HepG2 (cell line): ENCODE data around the gene FETUB. TPM values are rescaled to one million over a fixed set of nuclear protein-coding genes. Genes with fewer than 3 reads are reported as not detected.
A peak's percentile ranks its signal among the peaks of the same experiment; 100 is the strongest.

ENCODE experiments used
- ATAC-seq: fragments of 200-7000 bp; cut with Tn5 transposase; 3 replicates; pipeline ENCODE4 v1.9.1; 2020; ENCODE audit warnings: mild to moderate bottlenecking, moderate library complexity
- BruUV-seq: library from RNA; stranded (reverse); fragments of 400-500 nt; replicated peaks from 2 replicates; lab custom pipeline; 2021; lab: Mats Ljungman, UMichigan
- CTCF ChIA-PET: fragments of 300-600 bp; formaldehyde crosslinking; extraction: SDS; loops from one replicate; lab custom pipeline; 2021; ENCODE audit warnings: low total read pairs, inconsistent platforms, low intra/inter-chr PET ratio; lab: Yijun Ruan, JAX
- POLR2A ChIA-PET: fragments of 350-600 bp; sonication (Branson Sonifier 250); formaldehyde crosslinking; loops from one replicate; lab custom pipeline; 2020; ENCODE audit warnings: antibody characterized with exemption, inconsistent platforms; lab: Yijun Ruan, JAX
- DNase-seq: peaks from one replicate; pipeline ENCODE4 v3.0.0-alpha.2; 2015; ENCODE audit warnings: low spot score
- FAIRE-seq: peaks from 3 replicates; lab custom pipeline; 2011; peaks lifted over from hg19 to GRCh38; lab: Jason Lieb, UNC
- H2AFZ ChIP-seq: one replicate; pipeline ENCODE4 v1.6.1; 2011; ENCODE audit warnings: low read length, inconsistent platforms
- H3K27ac ChIP-seq: fragments of 300-600 bp; 3 replicates; pipeline ENCODE4 v1.8.0; 2011; ENCODE audit warnings: mixed run types, mild to moderate bottlenecking, mixed read lengths, low read length, inconsistent platforms; ENCODE audit not compliant: insufficient read depth; ENCODE audit errors: extremely low read length
- H3K27me3 ChIP-seq, 2 experiments: fragments of 200-600 bp in 1 of 2; 2 replicates in 1 of 2; 3 replicates in 1 of 2; pipeline versions ENCODE4 v1.6.0 to v1.8.0; 2011; ENCODE audit warnings: low read length in 2 of 2, mild to moderate bottlenecking in 2 of 2, moderate library complexity in 2 of 2, inconsistent platforms in 1 of 2; ENCODE audit not compliant: insufficient read depth in 2 of 2, control insufficient read depth in 1 of 2
- H3K36me3 ChIP-seq, 2 experiments: fragments of 200-600 bp in 1 of 2; replicated peaks in 1 of 2; 2 replicates in 1 of 2; 3 replicates in 1 of 2; pipeline versions ENCODE4 v1.5.1 to v1.8.0; 2011; ENCODE audit warnings: low read length in 2 of 2, inconsistent platforms in 1 of 2; ENCODE audit not compliant: insufficient read depth in 2 of 2, control insufficient read depth in 1 of 2
- H3K4me1 ChIP-seq: 2 replicates; pipeline ENCODE4 v1.5.1; 2012; ENCODE audit warnings: low read length, inconsistent platforms; ENCODE audit not compliant: insufficient read depth
- H3K4me2 ChIP-seq: 2 replicates; pipeline ENCODE4 v1.6.0; 2011; ENCODE audit warnings: low read depth, low read length, inconsistent platforms
- H3K4me3 ChIP-seq, 3 experiments: fragments of 200-600 bp in 1 of 3; sonication (generic), shearing (Covaris generic) in 1 of 3; replicated peaks in 1 of 3; 2 replicates each; pipeline ENCODE4 v1.5.1; 2011 to 2016; ENCODE audit warnings: low read length in 3 of 3, inconsistent platforms in 2 of 3, low read depth in 2 of 3, mild to moderate bottlenecking in 2 of 3, control low read depth in 1 of 3, mixed read lengths in 1 of 3; ENCODE audit not compliant: insufficient read depth in 1 of 3
- H3K79me2 ChIP-seq: one replicate; pipeline ENCODE4 v1.6.1; 2011; ENCODE audit warnings: low read length, inconsistent platforms; ENCODE audit not compliant: insufficient read depth
- H3K9ac ChIP-seq: 2 replicates; pipeline ENCODE4 v1.6.0; 2011; ENCODE audit warnings: mild to moderate bottlenecking, low read depth, low read length, inconsistent platforms; ENCODE audit not compliant: insufficient read depth
- H3K9me3 ChIP-seq: 2 replicates; pipeline ENCODE4 v1.5.1; 2012; ENCODE audit warnings: mild to moderate bottlenecking, low read length
- H4K20me1 ChIP-seq: 2 replicates; pipeline ENCODE4 v1.6.0; 2011; ENCODE audit warnings: inconsistent platforms, mild to moderate bottlenecking, low read length, moderate library complexity; ENCODE audit not compliant: insufficient read depth
- ARID3A ChIP-seq: IDR thresholded peaks from 2 replicates; pipeline ENCODE4 v1.6.1; 2012; ENCODE audit warnings: low read depth, low read length, improper control_type of control experiment
- CBFB ChIP-seq: sonication (generic); formaldehyde crosslinking; IDR thresholded peaks from 2 replicates; pipeline ENCODE4 v1.4.0; 2020; ENCODE audit warnings: missing genetic modification reagents
- FOXJ3 ChIP-seq: sonication (generic); formaldehyde crosslinking; IDR thresholded peaks from 2 replicates; pipeline ENCODE4 v1.4.0; 2020; ENCODE audit warnings: missing genetic modification reagents, mild to moderate bottlenecking, borderline replicate concordance
- GPN1 ChIP-seq: sonication (generic); formaldehyde crosslinking; IDR thresholded peaks from 2 replicates; pipeline ENCODE4 v1.5.1; 2020; ENCODE audit warnings: missing genetic modification reagents, borderline replicate concordance
- SAP130 ChIP-seq: IDR thresholded peaks from 2 replicates; pipeline ENCODE4 v1.6.1; 2016; ENCODE audit warnings: low read depth
- TARDBP ChIP-seq: sonication (generic); formaldehyde crosslinking; IDR thresholded peaks from 2 replicates; pipeline ENCODE4 v1.8.0; 2022; ENCODE audit warnings: mild to moderate bottlenecking, missing genetic modification reagents
- YY1 ChIP-seq: IDR thresholded peaks from 2 replicates; pipeline ENCODE4 v1.6.1; 2011; ENCODE audit warnings: low read length, low read depth, moderate library complexity, mild to moderate bottlenecking; ENCODE audit not compliant: insufficient read depth, insufficient replicate concordance
- ZKSCAN1 ChIP-seq: fragments of 150-350 bp; IDR thresholded peaks from 2 replicates; pipeline ENCODE4 v1.6.1; 2014; ENCODE audit warnings: low read length
- ZNF646 ChIP-seq: sonication (generic); formaldehyde crosslinking; IDR thresholded peaks from 2 replicates; pipeline ENCODE4 v1.9.0; 2021; ENCODE audit warnings: mild to moderate bottlenecking, missing genetic modification reagents
- ZNF710 ChIP-seq: sonication (generic); formaldehyde crosslinking; IDR thresholded peaks from 2 replicates; pipeline ENCODE4 v1.5.0; 2020; ENCODE audit warnings: mild to moderate bottlenecking, missing genetic modification reagents, borderline replicate concordance
- ZNF792 ChIP-seq: IDR thresholded peaks from 2 replicates; pipeline ENCODE4 v1.6.1; 2016
- ZSCAN31 ChIP-seq: sonication (generic); formaldehyde crosslinking; IDR thresholded peaks from 2 replicates; pipeline ENCODE4 v1.5.0; 2020; ENCODE audit warnings: low read depth, mild to moderate bottlenecking, missing genetic modification reagents
- WGBS: methylation state at CpG from one replicate; pipeline ENCODE4 v1.1.6; 2017; ENCODE audit warnings: low lambda C conversion rate; 5-methylcytosine and 5-hydroxymethylcytosine counted together
- in situ Hi-C: cut with HindIII; loops from 2 replicates; pipeline ENCODE4 v1.10.0; 2017; ENCODE audit warnings: low pct_unique_long_range_greater_than_20kb; ENCODE audit not compliant: extremely low pct_ligation_motif_present
- intact Hi-C: fragments of 100-400 bp; cut with micrococcal nuclease; formaldehyde crosslinking; loops from one replicate; pipeline ENCODE4 v1.10.0; 2022; ENCODE audit not compliant: unreplicated experiment
- polyA plus RNA-seq, 8 experiments: library from polyadenylated mRNA; depleted of rRNA in 3 of 8; stranded (reverse) in 7 of 8; unstranded in 1 of 8; fragments of >200 nt; fragmentation: Illumina TruSeq in 4 of 8; extraction: Trizol in 4 of 8; gene quantifications; 2 replicates each; pipeline versions ENCODE4 v1.2.1 to v1.2.3, GENCODE V29; 2011 to 2016; ENCODE audit warnings: low read depth in 4 of 8, missing spikeins in 1 of 8, mixed read lengths in 1 of 8; ENCODE audit not compliant: insufficient read depth in 1 of 8
- total RNA-seq, 5 experiments: library from RNA; depleted of rRNA; stranded (reverse); fragments of >200 nt; fragmentation: Illumina TruSeq; extraction: Trizol; gene quantifications; 2 replicates each; pipeline ENCODE4 v1.2.3, GENCODE V29; 2016; ENCODE audit warnings: low read depth in 1 of 5

The FETUB gene
- total and polyA plus RNA-seq, 2 of the 13 experiments (the other 11 are each of a cell fraction or from before 2014, with no cell fraction given) = 2.1 to 4.4 TPM

GRCh38 chr3:186605561-186606545 lies 34.3 kb upstream of the FETUB start:
- peak; percentile 84 for ATAC-seq
- Histone ChIP-seq H4K20me1 (no peaks in the 10 kb centered on the region), H3K9me3 (no peaks in the 10 kb centered on the region), H3K4me2 (peak overlapping the region; percentile 69), H2AFZ (no peak overlapping the region), H3K79me2 (peaks cover 6% of the 10 kb centered on the region), H3K9ac (peak overlapping the region; percentile 34), H3K27me3 (no peaks in the 10 kb centered on the region), H3K36me3 (no peaks in the 10 kb centered on the region), H3K4me1 (peaks cover 98% of the 10 kb centered on the region), H3K4me3 (peak overlapping the region in 2 of 3 experiments; percentile 9 to 43; a peak in 2 of 6 replicates), H3K27ac (peak overlapping the region; percentile 83)
- POLR2A ChIA-PET = interaction anchor here (1.0 to 27.1 kb wide), 4 partner anchors 5 to 178 kb away, joined by 3 to 854 read pairs (median 429); partner anchors contain the start of genes AHSG, DNAJB11 and EIF4A2
- in situ Hi-C loops = no loop called here
- 10% methylated on average over 4 of the region's 5 CpGs for WGBS
- TSS peak; percentile 68 for BruUV-seq
- FAIRE-seq = peak; percentile 91
- DNase-seq = peak; percentile 87
- intact Hi-C loops = loop anchor here (1.0 kb wide), 1 partner anchor 8 kb away; no protein-coding TSS in a partner anchor
- CTCF ChIA-PET = no interaction called here
- peak; percentile 74 for TF ChIP-seq YY1
- peak; percentile 36; the same call in 1 of the 2 replicates for TF ChIP-seq ZNF710 (CRISPR knock-in tag)
- TF ChIP-seq ZKSCAN1 = no peak
- TF ChIP-seq SAP130 (CRISPR knock-in tag) = peak; percentile 75
- no peak; the same call in 1 of the 2 replicates for TF ChIP-seq ZNF792
- no peak for TF ChIP-seq ZNF646 (CRISPR knock-in tag)
- peak; percentile 66; the same call in 1 of the 2 replicates for TF ChIP-seq TARDBP (CRISPR knock-in tag)
- TF ChIP-seq CBFB (CRISPR knock-in tag) = no peak
- peak; percentile 82; the same call in 1 of the 2 replicates for TF ChIP-seq FOXJ3
- TF ChIP-seq ZSCAN31 (CRISPR knock-in tag) = 0 out of 2 replicates have a peak, but pooled peaks have one; percentile 44
- TF ChIP-seq ARID3A = peak; percentile 77
- TF ChIP-seq GPN1 (CRISPR knock-in tag) = no peak
